Cardiac muscle cell (in vitro differentiated cells and primary cell): ENCODE measurements around the gene LSMEM2. TPM values are rescaled to one million over a fixed set of nuclear protein-coding genes. Genes with fewer than 3 reads are reported as not detected.

Source experiments
- DNase-seq, 2 donors: peaks; one replicate each; pipeline versions ENCODE4 v3.0.0 to v3.0.0-alpha.2; 2010 to 2017; ENCODE audit warnings: low read depth in 1 of 2, low spot score in 1 of 2
- H3K27ac ChIP-seq: fragments of 200-600 bp; sonication (generic); 2 replicates; pipeline ENCODE4 v1.5.1; 2016
- H3K27me3 ChIP-seq: fragments of 200-600 bp; sonication (generic); 2 replicates; pipeline ENCODE4 v1.6.0; 2016; ENCODE audit warnings: control low read depth
- H3K36me3 ChIP-seq: fragments of 200-600 bp; sonication (generic); 2 replicates; pipeline ENCODE4 v1.5.1; 2016; ENCODE audit warnings: control low read depth
- H3K4me1 ChIP-seq: fragments of 200-600 bp; sonication (generic); 2 replicates; pipeline ENCODE4 v1.8.1; 2017; ENCODE audit warnings: low read depth, mild to moderate bottlenecking, mixed run types
- H3K4me3 ChIP-seq: fragments of 200-600 bp; sonication (generic); 2 replicates; pipeline ENCODE4 v1.5.1; 2016; ENCODE audit warnings: mild to moderate bottlenecking
- H3K9me3 ChIP-seq: fragments of 200-600 bp; sonication (generic); 2 replicates; pipeline ENCODE4 v1.5.1; 2017; ENCODE audit warnings: low read depth, mild to moderate bottlenecking, control low read depth
- polyA plus RNA-seq: library from polyadenylated mRNA; unstranded; fragments of >200 nt; fragmentation: Nextera tagmentation; extraction: Ambion mirVana; gene quantifications from 2 replicates; pipeline ENCODE4 v1.2.1, GENCODE V29; 2016
- total RNA-seq: library from RNA; depleted of rRNA; stranded (reverse); fragments of >200 nt; gene quantifications from 2 replicates; pipeline ENCODE4 v1.2.3, GENCODE V29; 2016
- TF ChIP-seq, protein P1 (sequence below): IDR thresholded peaks from 2 replicates; pipeline ENCODE4 v1.5.1; 2012; ENCODE audit warnings: low read depth, mild to moderate bottlenecking, low read length

The LSMEM2 gene
- total and polyA plus RNA-seq, 2 experiments from 2014 or later: 18.1 to 29.2 TPM

DNA sequence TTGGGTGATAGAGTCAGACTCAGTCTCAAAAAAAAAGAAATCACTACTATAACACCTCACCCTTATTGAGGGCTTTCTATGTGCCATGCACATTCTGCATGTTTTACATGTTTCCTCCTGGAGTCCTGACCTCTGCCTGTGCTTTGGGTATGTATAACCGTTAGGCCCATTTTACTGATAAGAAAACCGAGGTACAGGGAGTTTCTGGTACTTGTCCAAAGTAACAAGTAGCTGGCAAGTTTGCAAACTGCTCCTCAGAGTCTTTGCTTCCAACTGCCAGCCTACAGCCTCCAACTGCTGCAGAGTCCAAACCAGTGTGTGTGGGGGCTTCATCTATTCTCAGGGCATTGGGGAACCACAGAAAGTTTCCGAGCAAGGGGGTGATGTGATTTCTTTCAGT, 46.6 kb upstream of the LSMEM2 start:
- TF ChIP-seq, protein P1, sequence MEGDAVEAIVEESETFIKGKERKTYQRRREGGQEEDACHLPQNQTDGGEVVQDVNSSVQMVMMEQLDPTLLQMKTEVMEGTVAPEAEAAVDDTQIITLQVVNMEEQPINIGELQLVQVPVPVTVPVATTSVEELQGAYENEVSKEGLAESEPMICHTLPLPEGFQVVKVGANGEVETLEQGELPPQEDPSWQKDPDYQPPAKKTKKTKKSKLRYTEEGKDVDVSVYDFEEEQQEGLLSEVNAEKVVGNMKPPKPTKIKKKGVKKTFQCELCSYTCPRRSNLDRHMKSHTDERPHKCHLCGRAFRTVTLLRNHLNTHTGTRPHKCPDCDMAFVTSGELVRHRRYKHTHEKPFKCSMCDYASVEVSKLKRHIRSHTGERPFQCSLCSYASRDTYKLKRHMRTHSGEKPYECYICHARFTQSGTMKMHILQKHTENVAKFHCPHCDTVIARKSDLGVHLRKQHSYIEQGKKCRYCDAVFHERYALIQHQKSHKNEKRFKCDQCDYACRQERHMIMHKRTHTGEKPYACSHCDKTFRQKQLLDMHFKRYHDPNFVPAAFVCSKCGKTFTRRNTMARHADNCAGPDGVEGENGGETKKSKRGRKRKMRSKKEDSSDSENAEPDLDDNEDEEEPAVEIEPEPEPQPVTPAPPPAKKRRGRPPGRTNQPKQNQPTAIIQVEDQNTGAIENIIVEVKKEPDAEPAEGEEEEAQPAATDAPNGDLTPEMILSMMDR: no peak
- H3K9me3 ChIP-seq: no peaks in the 10 kb centered on the region
- H3K27ac ChIP-seq: no peak overlapping the region

DNA sequence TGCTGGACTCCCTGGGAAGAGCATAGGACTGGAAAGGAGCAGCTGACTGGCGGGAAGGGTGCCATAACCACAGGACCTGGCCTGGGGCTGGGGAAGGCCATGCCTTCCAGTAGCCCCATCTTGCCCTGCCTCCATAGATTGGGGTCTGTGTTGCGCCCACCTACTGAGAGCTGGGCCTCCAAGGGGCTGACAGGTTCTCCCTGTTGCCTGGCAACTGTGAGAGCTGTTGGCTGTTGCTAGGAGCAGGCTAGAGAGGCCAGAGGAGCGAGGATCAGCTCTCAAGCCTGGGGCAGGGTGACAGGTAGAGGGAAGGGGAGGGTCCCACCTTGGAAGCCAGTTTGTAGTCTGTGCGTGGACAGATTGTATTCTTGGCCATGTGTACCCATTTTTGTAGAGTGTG, 45.7 kb upstream of the LSMEM2 start:
- H3K4me1 ChIP-seq: peaks cover 25% of the 10 kb centered on the region
- H3K36me3 ChIP-seq: no peaks in the 10 kb centered on the region
- TF ChIP-seq, protein P1: no peak
- H3K4me3 ChIP-seq: no peak overlapping the region
- H3K27ac ChIP-seq: peak overlapping the region; percentile 57
- H3K27me3 ChIP-seq: no peaks in the 10 kb centered on the region
- peak in 1 of 2 donors; percentile 80 for DNase-seq
- no peaks in the 10 kb centered on the region for H3K9me3 ChIP-seq

More for the DNA sequence above, 46.6 kb upstream of the LSMEM2 start:
- Histone ChIP-seq H3K27me3 (no peaks in the 10 kb centered on the region), H3K4me1 (peaks cover 27% of the 10 kb centered on the region), H3K4me3 (no peak overlapping the region), H3K36me3 (no peaks in the 10 kb centered on the region)
- DNase-seq: no peak

DNA sequence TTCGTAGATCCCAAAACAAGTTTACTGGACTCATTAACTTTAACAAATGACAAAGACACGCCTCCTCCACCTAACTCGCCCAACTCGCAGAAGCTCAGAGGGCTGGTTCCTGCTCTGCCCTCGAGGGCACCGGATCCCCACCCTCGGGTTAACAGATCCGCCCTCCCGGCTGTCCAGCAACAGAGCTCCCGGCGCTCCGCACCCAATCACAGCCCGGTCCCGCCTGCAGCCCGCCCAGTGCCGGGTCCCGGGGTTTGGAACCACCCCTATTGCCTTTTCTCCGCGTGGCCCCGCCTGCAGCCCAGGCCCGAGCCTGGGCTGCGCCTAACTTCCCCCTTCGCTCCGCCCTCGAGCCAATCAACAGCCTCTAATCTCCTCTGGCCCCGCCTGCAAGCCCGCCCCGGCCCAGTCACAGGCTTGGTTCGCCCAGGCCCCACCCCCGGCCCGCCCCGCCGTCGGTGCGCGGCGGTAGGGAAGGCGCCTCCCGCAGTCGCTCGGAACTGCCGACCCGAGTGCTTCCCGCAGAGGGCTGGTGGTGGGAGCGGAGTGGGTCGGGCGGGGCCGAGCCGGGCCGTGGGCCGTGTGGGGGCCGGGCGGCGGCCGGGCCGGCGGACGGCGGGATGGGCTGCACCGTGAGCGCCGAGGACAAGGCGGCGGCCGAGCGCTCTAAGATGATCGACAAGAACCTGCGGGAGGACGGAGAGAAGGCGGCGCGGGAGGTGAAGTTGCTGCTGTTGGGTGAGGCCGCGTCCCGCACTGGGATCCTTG, 43.0 kb upstream of the LSMEM2 start, which contains the start of gene GNAI2:
Gene GNAI2, plus strand, starts transcription at position 489 of the 768 bp plus-strand sequence. Its CDS starts 132 bp downstream, at position 621.
- TF ChIP-seq, protein P1: no peak
- Histone ChIP-seq H3K4me3 (peak within 1 kb of the TSS; percentile 57), H3K36me3 (no peaks in the 10 kb centered on the region), H3K4me1 (peaks cover 23% of the 10 kb centered on the region), H3K9me3 (no peaks in the 10 kb centered on the region), H3K27ac (peak within 1 kb of the TSS; percentile 72), H3K27me3 (no peaks in the 10 kb centered on the region)
- peak; percentile 99 for DNase-seq

DNA sequence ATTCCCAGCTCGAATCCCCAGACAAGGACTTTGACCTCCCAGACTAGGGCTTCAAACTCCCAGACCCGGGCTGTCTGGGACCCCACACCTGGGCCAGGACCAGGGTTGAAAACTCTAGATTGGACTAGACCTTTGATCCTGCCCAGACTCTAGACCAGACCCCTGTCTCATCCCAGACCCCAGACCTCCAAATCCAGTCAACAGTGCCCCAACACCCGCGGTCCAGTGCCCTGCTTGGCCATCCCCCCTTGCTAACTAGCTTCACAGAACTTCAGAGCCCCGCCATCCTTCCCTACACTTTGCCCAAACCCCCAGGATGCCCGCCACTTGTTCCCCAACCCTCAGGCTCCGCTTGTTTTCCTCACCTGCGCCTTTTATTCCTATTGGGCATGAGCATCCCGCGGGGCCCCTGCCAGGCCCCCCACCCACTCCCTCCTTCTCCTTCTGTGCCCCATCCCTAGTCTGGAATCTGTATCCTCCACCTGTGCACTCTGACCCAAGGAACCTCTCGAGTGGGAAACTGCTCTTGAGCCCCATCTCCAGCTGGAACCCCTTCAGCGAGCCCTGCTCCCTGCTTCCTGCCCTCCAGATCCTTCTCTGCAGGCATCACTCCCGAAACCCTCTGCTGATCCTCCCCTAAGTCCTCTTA, 42.3 kb upstream of the LSMEM2 start:
- Histone ChIP-seq H3K4me1 (peaks cover 30% of the 10 kb centered on the region), H3K27me3 (no peaks in the 10 kb centered on the region), H3K36me3 (no peaks in the 10 kb centered on the region), H3K27ac (peak overlapping the region; percentile 66), H3K9me3 (no peaks in the 10 kb centered on the region), H3K4me3 (peak overlapping the region; percentile 57)
- TF ChIP-seq, protein P1: no peak
- DNase-seq: no peak

DNA sequence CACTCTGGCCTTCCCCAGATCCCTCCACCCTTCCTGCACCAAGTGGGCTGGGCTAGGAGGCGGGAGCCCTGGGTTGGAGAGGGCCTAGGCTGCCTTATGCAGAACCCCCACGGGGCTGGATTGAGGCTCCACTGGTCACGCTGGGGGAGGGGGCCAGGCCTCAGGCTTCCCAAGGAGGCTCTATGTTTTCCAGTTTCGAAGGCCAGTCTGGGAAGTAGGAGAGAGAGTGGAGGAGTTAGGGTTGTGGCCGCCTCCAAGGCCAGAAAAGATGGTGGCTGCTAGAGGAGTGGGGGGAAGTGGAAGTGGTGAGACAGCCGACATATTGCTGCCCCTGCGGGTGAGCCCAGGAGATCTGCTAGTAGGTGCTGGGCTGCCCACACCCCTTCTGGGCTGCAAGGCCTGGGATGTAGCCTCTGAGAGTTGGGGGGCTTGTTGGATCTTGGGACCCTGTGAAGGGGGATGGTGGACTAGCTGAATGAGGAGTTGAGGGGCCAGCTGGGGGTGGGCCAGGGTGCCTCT, 41.7 kb upstream of the LSMEM2 start:
- peak; percentile 44 to 64 for DNase-seq
- Histone ChIP-seq H3K36me3 (no peaks in the 10 kb centered on the region), H3K27me3 (no peaks in the 10 kb centered on the region), H3K27ac (peak overlapping the region; percentile 66), H3K4me3 (peak overlapping the region; percentile 57), H3K4me1 (peaks cover 31% of the 10 kb centered on the region), H3K9me3 (no peaks in the 10 kb centered on the region)
- TF ChIP-seq, protein P1: no peak
